ENCODE results near the gene FASN. TPM values are rescaled to one million over a fixed set of nuclear protein-coding genes. Genes with fewer than 3 reads are reported as not detected.

Gene FASN
- total and polyA plus RNA-seq, 2 of the 13 experiments (the other 11 are each of a cell fraction or from before 2014, with no cell fraction given): 51.7 to 101 TPM

GRCh38 chr17:82117139-82118090 is 19.4 kb upstream of the FASN start (continued):
- TF ChIP-seq ZNF362 (CRISPR knock-in tag; IDR thresholded peaks at IDR 0.05; ENCODE audit: borderline replicate concordance): no peak
- TF ChIP-seq AGO2 (optimal IDR thresholded peaks at IDR 0.05; ENCODE audit: low read depth, low read length): no peak
- TF ChIP-seq MTF1 (CRISPR knock-in tag; IDR thresholded peaks at IDR 0.05): no peak
- TF ChIP-seq ARNT (IDR thresholded peaks at IDR 0.05): no peak
- TF ChIP-seq NFIC (IDR thresholded peaks at IDR 0.05; ENCODE audit: low read length): peak; percentile 64; the same call in 1 of the 2 replicates
- TF ChIP-seq NR1H2 (CRISPR knock-in tag; IDR thresholded peaks at IDR 0.05; ENCODE audit: borderline replicate concordance, low read depth): no peak
- no peak for TF ChIP-seq ZNF230 (CRISPR knock-in tag; IDR thresholded peaks at IDR 0.05)
- no peak for TF ChIP-seq ZNF382 (CRISPR knock-in tag; IDR thresholded peaks at IDR 0.05; ENCODE audit: borderline replicate concordance)
- peak; percentile 52 for TF ChIP-seq ASH2L (IDR thresholded peaks at IDR 0.05; ENCODE audit: insufficient read length, low read depth, low read length)
- no peak for TF ChIP-seq ZBED4 (CRISPR knock-in tag; IDR thresholded peaks at IDR 0.05; ENCODE audit: borderline replicate concordance)
- TF ChIP-seq PHF21A (CRISPR knock-in tag; IDR thresholded peaks at IDR 0.05): peak; percentile 79
- TF ChIP-seq NFATC3 (CRISPR knock-in tag; IDR thresholded peaks at IDR 0.05): no peak
- TF ChIP-seq, protein P1, sequence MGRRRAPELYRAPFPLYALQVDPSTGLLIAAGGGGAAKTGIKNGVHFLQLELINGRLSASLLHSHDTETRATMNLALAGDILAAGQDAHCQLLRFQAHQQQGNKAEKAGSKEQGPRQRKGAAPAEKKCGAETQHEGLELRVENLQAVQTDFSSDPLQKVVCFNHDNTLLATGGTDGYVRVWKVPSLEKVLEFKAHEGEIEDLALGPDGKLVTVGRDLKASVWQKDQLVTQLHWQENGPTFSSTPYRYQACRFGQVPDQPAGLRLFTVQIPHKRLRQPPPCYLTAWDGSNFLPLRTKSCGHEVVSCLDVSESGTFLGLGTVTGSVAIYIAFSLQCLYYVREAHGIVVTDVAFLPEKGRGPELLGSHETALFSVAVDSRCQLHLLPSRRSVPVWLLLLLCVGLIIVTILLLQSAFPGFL (CRISPR knock-in tag; IDR thresholded peaks at IDR 0.05): no peak
- peak; percentile 84 for TF ChIP-seq RXRB (CRISPR knock-in tag; IDR thresholded peaks at IDR 0.05; ENCODE audit: borderline replicate concordance)
- no peak for TF ChIP-seq ZNF614 (CRISPR knock-in tag; IDR thresholded peaks at IDR 0.05; ENCODE audit: borderline replicate concordance)
- TF ChIP-seq, protein P2, sequence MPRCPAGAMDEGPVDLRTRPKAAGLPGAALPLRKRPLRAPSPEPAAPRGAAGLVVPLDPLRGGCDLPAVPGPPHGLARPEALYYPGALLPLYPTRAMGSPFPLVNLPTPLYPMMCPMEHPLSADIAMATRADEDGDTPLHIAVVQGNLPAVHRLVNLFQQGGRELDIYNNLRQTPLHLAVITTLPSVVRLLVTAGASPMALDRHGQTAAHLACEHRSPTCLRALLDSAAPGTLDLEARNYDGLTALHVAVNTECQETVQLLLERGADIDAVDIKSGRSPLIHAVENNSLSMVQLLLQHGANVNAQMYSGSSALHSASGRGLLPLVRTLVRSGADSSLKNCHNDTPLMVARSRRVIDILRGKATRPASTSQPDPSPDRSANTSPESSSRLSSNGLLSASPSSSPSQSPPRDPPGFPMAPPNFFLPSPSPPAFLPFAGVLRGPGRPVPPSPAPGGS (CRISPR knock-in tag; IDR thresholded peaks at IDR 0.05): no peak
- peak; percentile 91 for TF ChIP-seq HNF4G (IDR thresholded peaks at IDR 0.05; ENCODE audit: borderline replicate concordance, low read depth, low read length)
- TF ChIP-seq HNF4G (CRISPR knock-in tag; IDR thresholded peaks at IDR 0.05; ENCODE audit: borderline replicate concordance, low read depth): no peak
- TF ChIP-seq ZBTB7A (CRISPR knock-in tag; IDR thresholded peaks at IDR 0.05): no peak
- no peak for TF ChIP-seq PHF5A (CRISPR knock-in tag; IDR thresholded peaks at IDR 0.05; ENCODE audit: low read depth, unreplicated experiment)

All from HepG2 (cell line).